ENCODE measurements around the gene C20orf202.

C20orf202 gene

DNA sequence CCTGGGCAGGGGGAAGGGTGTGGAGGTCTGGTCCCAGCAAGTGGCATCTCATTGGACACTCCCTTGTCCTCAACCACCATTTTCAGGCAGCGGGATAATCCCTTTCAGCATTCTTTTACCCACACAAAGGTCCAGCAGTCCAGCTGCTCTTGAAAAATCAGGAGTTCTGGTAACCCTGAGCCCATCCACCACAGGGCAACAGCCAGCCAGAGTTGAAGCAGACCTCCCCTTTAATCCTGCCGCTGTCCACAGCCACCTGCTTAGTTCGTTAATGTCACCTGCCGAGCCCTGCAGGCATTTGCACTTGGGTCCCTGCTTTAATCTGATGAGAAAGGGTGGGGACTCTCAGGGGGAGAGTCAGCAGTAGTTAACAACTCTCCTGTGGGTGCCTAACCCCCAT lies 29.6 kb upstream of the C20orf202 start:
- no peak for TF ChIP-seq ZNF274 (IDR thresholded peaks at IDR 0.05; ENCODE audit: low read depth, low read length)
- no peak overlapping the region for H3K4me3 ChIP-seq (ENCODE audit: low read length)

DNA sequence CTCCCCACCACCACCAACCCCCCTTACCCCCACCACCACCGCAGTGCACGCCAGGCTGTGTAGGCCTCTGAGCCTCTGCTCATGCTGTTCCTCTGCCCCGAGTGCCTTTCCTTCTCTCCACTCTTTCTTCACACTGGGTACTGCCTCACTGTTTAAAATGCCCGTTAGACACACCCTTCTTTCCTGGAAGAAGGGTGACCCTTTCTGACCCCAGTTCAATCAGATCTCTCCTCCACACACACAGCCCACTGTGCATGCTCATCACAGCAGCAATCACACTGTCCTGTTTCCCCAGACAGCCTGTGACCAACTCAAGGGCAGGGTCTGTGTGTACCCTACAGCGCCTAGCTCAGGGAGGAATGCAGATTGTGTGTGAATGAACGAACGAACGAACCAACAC lies 28.5 kb upstream of the C20orf202 start:
- TF ChIP-seq ZNF274 (IDR thresholded peaks at IDR 0.05; ENCODE audit: low read depth, low read length) = no peak
- no peak overlapping the region for H3K4me3 ChIP-seq (ENCODE audit: low read length)

DNA sequence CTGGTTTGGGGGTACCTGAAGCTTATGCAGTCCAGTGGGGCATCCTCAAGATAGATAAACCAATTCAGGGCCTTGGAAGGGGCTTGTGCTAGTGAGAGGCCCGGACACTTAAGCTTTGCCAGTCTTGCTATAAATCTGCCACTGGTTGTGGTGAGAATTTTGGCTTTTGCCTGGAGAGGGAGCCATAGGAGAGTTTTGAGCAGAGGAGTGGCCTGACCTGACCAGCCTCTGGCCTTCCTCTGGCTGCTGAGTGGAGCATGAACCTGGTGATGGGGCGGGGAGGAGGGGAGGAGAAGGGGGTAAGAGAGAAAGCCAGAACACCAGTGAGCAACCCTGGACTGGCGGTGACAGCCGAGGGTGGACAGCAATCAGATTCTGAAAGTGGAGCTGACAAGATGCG lies 25.6 kb upstream of the C20orf202 start:
- TF ChIP-seq ZNF274 (IDR thresholded peaks at IDR 0.05; ENCODE audit: low read depth, low read length) = no peak
- no peak overlapping the region for H3K4me3 ChIP-seq (ENCODE audit: low read length)

DNA sequence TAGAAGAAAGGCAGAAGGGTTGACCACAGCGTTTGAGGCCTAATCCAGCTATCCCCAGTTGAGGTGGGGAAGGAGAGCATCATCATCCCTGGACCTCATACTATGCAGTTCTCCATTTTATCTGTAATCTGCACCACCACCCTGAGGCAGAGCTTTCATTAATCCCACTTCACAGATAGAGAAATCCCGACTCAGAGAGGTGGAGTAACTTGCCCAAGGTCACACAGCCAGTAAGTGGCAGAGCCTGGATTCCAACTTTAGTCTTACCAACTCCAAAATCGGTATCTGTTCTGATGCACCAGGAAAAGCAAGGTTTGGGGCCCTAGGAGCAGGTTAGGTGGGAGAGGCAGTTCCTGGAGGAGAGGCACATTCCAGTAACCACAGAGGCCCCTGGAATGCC lies 25.2 kb upstream of the C20orf202 start:
- H3K4me3 ChIP-seq (ENCODE audit: low read length) = no peak overlapping the region
- TF ChIP-seq ZNF274 (IDR thresholded peaks at IDR 0.05; ENCODE audit: low read depth, low read length) = no peak

DNA sequence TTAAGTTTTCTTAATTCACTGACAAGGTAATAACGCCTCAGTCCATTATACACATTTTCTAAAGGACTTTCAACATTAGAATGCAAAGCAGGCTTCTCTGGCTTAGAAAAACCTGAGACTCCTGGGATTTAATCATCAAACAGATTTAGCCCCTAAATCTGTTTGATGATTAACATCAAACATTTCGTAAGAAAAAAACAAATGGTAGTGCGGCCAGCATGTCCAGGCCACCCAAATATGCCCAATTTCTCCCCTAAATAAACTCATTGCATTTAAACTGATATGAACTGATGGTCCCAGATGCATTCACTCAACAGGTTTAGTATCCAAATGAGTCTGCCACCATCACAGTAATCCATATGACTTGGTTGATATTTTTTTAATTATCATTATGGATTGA lies 24.6 kb upstream of the C20orf202 start:
- TF ChIP-seq ZNF274 (IDR thresholded peaks at IDR 0.05; ENCODE audit: low read depth, low read length) = no peak

DNA sequence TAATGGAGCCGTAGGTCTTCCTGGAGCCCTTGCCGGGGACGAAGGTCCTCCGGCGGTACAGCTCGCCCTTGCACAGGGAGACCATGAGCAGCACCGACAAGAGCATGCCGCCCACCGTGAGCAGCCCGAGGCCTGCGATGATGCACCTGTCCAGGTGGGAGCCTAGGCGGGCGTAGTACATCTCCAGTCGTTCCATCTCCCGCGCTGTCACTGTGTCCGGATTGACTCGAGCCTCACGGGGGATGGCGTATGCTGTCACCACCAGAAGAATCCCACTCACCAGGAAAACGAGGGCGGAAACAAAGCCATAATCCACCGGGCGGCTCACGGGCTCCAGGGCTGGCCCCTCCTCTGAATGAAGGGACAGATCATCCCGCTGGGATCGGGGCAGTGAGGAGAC lies 22.3 kb upstream of the C20orf202 start:
- TF ChIP-seq ZNF274 (IDR thresholded peaks at IDR 0.05; ENCODE audit: low read depth, low read length) = no peak
- H3K4me3 ChIP-seq (ENCODE audit: low read length) = no peak overlapping the region

More for the DNA sequence above, 24.6 kb upstream of the C20orf202 start:
- no peak overlapping the region for H3K4me3 ChIP-seq (ENCODE audit: low read length)

DNA sequence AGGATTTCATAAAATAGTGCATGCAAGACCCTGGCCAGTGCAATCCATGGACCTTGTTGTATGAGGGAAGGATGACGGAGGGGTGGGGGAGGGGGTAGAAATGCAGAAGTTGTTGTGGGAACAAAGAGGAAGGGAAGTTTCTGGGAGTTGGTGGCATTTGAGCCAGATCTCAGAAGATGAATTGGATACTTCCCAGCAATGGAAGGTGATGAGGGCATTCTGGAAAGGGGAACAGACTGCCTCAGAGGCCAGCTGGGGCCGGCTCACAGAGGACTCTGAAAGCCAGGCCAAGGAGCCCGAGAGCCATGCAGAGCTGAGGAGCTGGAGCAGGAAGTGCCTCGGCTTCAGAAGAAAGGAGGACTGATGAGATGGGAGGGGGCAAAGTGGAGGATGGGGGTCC lies 21.1 kb upstream of the C20orf202 start:
- no peak overlapping the region for H3K4me3 ChIP-seq (ENCODE audit: low read length)
- TF ChIP-seq ZNF274 (IDR thresholded peaks at IDR 0.05; ENCODE audit: low read depth, low read length) = no peak

DNA sequence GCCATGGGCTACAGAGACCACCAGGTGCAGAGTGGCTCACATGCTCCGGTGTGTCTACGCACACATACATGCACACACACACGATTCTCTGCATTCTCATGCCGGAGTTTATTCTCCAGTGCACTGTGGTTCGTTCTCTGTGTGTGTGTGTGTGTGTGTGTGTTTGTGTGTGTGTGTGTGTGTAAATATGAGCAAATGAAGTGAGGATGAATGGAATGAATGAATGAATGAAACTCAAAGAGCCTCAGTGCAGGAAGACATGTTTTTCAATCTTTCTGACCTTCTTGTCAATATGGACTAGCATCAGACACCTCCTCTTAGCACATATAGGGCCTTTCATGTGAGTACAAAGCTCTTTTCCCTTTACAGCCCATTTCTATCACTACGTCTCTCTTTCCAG lies 20.1 kb upstream of the C20orf202 start:
- H3K4me3 ChIP-seq (ENCODE audit: low read length) = no peak overlapping the region
- no peak for TF ChIP-seq ZNF274 (IDR thresholded peaks at IDR 0.05; ENCODE audit: low read depth, low read length)

DNA sequence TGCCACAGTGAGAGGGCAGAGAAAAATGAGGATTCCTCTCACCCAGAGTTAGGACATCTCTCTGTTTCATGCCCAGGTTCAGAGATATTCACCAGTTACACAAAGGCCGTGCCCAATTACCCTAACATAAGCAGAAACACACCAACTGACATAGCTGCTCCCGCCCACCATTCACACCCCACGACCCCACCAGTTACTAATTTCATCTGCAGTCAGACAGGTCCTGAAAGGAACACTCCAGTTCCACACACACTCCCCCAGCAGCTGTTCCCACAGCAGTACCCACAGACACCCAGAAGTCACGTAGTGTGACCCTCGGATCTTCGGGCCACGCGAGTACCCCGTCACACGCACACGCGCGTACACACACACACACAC lies 19.0 kb upstream of the C20orf202 start:
- TF ChIP-seq ZNF274 (IDR thresholded peaks at IDR 0.05; ENCODE audit: low read depth, low read length) = no peak
- no peak overlapping the region for H3K4me3 ChIP-seq (ENCODE audit: low read length)

DNA sequence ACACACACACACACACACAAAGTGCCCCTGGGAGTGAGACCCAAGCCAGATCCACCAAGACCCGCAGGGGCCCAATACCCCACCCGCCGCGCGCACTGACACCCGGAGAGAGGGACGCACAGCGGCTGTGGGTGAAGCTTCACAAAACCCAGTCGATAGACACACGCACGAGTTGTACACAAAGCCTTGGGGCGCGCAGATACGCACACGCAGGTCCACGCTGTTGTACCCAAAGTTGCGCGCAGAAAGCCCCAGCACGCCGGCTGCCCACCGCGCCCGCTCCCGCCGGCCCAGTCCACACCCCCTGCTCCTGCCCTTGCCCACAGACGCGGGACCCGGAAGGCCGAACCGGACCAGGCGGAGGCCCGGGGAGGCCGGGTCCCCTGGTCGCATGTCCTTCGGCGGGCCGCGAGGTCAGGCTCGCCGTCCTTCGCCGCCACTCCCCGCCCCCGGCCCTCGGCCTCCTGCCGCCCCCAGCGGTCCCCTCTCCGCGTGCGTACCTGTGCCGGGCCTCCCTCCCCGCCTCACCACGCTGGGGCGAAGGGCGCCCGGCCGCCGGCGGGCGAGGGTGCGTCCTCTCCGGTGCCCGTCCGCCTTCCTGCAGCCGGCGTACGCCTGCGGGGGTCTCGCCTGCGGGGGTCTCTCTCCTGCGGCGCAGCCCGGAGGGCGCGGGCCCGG lies 18.5 kb upstream of the C20orf202 start, which contains the start of gene TMEM74B:
Gene TMEM74B (minus strand): TSS at position 344 of the 678 bp plus-strand sequence. CDS start 1,180 bp downstream, outside the sequence.
- no peak for TF ChIP-seq ZNF274 (IDR thresholded peaks at IDR 0.05; ENCODE audit: low read depth, low read length)
- H3K4me3 ChIP-seq (ENCODE audit: low read length) = peak within 1 kb of the TSS; percentile 13; the same call in 1 of the 2 replicates

DNA sequence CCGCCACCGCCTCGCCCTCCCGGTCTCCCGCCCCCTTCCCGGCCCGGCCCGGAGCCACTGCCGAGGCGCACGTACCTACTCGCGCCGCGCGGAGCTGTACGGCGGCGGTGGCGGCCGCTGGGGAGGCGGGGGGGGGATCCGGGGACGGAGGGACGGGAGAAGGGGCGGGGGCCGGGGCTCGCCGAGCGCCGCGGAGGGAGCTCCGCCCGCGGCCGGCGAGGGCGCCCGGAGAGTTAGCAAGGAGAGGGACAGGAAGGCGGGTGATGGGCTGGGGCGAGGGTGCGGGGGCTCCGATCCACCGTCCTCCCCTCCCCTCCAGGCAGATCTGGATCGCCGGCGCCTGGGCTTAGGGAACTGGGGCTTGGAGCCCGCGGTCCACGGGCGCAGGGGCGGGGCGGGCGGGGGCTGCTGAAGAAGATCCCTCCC lies 17.9 kb upstream of the C20orf202 start:
- peak overlapping the region; percentile 13; the same call in 1 of the 2 replicates for H3K4me3 ChIP-seq (ENCODE audit: low read length)
- no peak for TF ChIP-seq ZNF274 (IDR thresholded peaks at IDR 0.05; ENCODE audit: low read depth, low read length)

DNA sequence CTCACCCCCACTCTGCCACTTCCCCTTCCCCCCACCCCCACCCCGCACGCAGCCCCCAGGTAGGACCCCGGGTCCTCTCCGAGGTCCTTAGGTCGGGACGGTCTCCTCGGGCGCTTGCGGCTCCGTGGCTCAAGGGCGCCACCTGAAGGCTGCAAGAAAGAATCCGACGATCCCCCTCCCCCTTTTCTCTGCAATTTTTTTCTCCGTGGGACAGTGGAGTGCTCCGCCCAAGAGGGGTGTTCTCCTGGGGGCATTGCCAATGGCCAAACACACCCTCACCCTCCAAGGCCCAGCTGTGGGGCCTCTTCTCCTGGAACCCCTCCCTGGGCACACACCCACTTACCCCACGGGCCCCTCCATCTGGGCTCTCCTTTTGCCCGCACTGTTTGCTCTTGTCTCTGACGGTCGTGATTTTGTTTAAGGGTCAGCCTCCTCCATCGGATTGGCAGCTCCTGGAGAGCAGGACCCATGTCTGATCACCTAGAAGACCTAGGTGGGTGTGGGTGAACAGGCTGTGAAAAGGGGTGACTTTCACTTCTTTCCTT lies 17.4 kb upstream of the C20orf202 start:
- no peak overlapping the region for H3K4me3 ChIP-seq (ENCODE audit: low read length)
- TF ChIP-seq ZNF274 (IDR thresholded peaks at IDR 0.05; ENCODE audit: low read depth, low read length) = no peak

DNA sequence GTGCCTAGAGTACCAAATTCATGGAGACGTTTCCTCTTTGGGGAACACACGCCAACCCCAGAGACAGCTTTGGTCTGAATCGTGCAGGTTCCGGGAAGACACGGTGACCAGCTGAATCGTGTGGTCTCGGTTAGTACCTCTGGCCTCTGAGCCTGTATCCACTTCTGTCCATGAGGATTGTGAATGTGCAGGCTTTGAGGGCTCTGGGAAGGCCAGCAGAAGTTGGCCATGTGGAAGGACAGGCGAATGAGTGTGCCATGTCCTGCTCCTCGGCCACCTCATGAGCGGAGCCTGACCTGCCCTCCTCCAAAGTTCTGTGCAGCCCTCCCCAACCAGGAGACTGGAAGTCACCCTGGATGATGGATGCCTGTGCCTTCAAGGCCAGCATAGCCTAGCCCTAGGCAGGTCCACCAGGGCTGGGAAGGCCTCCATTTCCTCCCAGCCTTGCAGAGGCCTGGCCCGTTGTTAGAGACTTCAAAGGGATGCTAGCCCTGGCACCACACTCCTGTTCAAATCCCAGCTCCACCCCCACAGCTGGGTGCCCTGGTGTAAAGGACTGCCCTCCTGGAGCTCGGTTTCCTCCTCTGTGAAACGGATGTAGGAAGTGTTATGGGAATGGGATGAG lies 16.8 kb upstream of the C20orf202 start:
- H3K4me3 ChIP-seq (ENCODE audit: low read length) = no peak overlapping the region
- TF ChIP-seq ZNF274 (IDR thresholded peaks at IDR 0.05; ENCODE audit: low read depth, low read length) = no peak

DNA sequence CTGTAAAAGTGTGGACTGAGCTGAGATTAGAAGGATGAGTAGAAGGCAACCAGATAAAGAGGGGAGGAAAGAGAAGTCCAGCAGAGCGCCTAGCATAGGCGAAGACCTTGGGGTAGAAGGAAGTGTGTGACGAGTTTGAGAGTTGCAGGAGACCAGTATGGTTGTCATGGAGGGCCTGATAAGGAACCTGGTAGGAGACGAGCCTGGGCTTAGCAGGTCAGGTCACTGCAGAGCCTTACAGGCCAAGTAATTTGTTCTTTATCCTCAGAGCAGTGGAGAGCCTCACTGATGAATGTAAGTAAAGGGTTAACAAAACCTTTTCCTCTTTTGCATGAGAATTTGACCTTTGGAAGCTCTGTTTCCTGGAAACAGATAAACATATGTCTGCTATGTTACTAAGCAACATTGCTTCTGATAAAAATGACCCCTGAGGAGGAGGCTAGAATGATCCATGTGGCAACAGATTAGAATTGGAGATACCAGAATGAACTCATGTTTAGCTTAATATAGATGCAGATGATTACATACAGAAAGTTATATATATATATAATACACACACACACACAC lies 15.6 kb upstream of the C20orf202 start:
- TF ChIP-seq ZNF274 (IDR thresholded peaks at IDR 0.05; ENCODE audit: low read depth, low read length) = no peak
- no peak overlapping the region for H3K4me3 ChIP-seq (ENCODE audit: low read length)

DNA sequence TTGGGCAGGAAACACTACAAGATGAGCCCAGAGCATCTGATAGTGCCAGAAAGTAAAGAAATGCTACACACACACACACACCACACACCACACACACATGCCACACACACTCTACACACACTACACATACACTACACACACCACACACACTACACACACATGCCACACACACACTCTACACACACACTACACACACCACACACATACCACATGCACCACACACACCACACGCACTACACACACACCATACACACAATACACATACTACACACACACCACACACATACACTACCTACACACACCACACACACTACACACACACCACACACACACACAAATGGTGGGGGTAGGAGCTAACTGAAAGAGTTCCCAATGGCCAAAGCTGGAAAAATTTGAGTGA lies 14.9 kb upstream of the C20orf202 start:
- TF ChIP-seq ZNF274 (IDR thresholded peaks at IDR 0.05; ENCODE audit: low read depth, low read length) = no peak
- H3K4me3 ChIP-seq (ENCODE audit: low read length) = no peak overlapping the region

All from GM08714 (cell line).